Tibial nerve (tissue), 4 donors: ENCODE data around the gene ETV6. TPM values are rescaled to one million over a fixed set of nuclear protein-coding genes. Genes with fewer than 3 reads are reported as not detected.

Experiments used
- DNase-seq, 2 donors: peaks; one replicate each; pipeline ENCODE4 v3.0.0-alpha.2; 2019; ENCODE audit warnings: low spot score in 2 of 2
- H3K27ac ChIP-seq, 4 donors: fragments of 200-600 bp; sonication (generic) in 3 of 4; one replicate each; pipeline ENCODE4 v1.5.1; 2017 to 2019; ENCODE audit warnings: mild to moderate bottlenecking in 1 of 4
- H3K27me3 ChIP-seq, 2 donors: fragments of 200-600 bp; sonication (generic) in 1 of 2; one replicate each; pipeline versions ENCODE4 v1.5.1 to v1.6.0; 2017 to 2019
- H3K36me3 ChIP-seq, 3 donors: fragments of 200-600 bp; sonication (generic); one replicate each; pipeline ENCODE4 v1.5.1; 2018 to 2019
- H3K4me1 ChIP-seq, 4 donors: fragments of 200-600 bp; sonication (generic) in 3 of 4; one replicate each; pipeline ENCODE4 v1.5.1; 2017 to 2019
- H3K4me3 ChIP-seq, 4 donors: fragments of 200-600 bp; sonication (generic) in 3 of 4; one replicate each; pipeline ENCODE4 v1.5.1; 2017 to 2019; ENCODE audit warnings: mild to moderate bottlenecking in 1 of 4, moderate library complexity in 1 of 4
- H3K9me3 ChIP-seq, 4 donors: fragments of 200-600 bp; sonication (generic) in 3 of 4; one replicate each; pipeline ENCODE4 v1.5.1; 2017 to 2019
- EP300 ChIP-seq, 2 donors: sonication (generic); formaldehyde crosslinking; IDR thresholded peaks; one replicate each; pipeline ENCODE4 v1.6.1; 2017; ENCODE audit warnings: antibody characterized with exemption in 2 of 2, mild to moderate bottlenecking in 1 of 2
- POLR2A ChIP-seq, 2 donors: fragments of 450-650 bp; IDR thresholded peaks; one replicate each; pipeline ENCODE4 v1.6.1; 2017; ENCODE audit warnings: antibody characterized with exemption in 2 of 2, mild to moderate bottlenecking in 2 of 2, moderate library complexity in 2 of 2
- WGBS, 2 donors: methylation state at CpG; one replicate each; pipeline ENCODE4 v1.1.5; 2018; 5-methylcytosine and 5-hydroxymethylcytosine counted together
- total RNA-seq, 4 donors: library from RNA; depleted of rRNA; stranded (reverse); fragments of >200 nt; gene quantifications; one replicate each; pipeline ENCODE4 v1.1.0, GENCODE V29; 2016
- TF ChIP-seq, protein P1 (sequence below), 5 experiments: fragments of 200-600 bp in 3 of 5; fragments of 450-650 bp in 2 of 5; sonication (generic) in 3 of 5; IDR thresholded peaks; one replicate each; pipeline ENCODE4 v1.5.1; 2016 to 2019; ENCODE audit warnings: antibody characterized with exemption in 5 of 5, mild to moderate bottlenecking in 3 of 5, moderate library complexity in 2 of 5

ETV6 gene
- total RNA-seq, 4 donors from 2014 or later = 6.7 to 14.1 (median 8.3) TPM

DNA sequence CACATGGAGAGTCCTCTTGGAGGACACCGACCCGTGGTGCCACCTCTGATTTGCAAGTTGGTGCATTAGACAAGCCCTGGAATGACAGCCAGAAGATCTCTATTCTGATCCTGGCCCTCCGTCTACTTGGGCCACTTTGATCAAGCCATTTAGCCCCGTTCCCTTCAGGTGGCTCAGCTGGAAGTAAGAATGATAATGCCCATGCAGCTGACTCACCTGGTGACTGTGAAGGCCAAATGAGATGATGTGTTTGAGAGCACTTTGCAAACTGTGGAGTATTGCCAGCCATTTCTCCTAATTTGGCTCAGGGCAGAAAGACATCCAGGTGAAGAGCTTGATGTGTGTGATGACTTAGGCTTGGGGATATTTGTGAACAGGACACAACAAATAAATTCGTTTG, 165.9 kb downstream of the ETV6 start:
- Histone ChIP-seq H3K9me3 (no peaks in the 10 kb centered on the region), H3K27me3 (no peaks in the 10 kb centered on the region), H3K27ac (no peak overlapping the region), H3K4me3 (no peak overlapping the region), H3K4me1 (peaks cover 5 to 50% (median 33%) of the 10 kb centered on the region in 4 donors), H3K36me3 (no peaks in the 10 kb centered on the region)
- WGBS, 2 donors = 91 to 96% methylated on average over 5 of the region's 5 CpGs
- no peak for DNase-seq
- TF ChIP-seq EP300 (IDR thresholded peaks at IDR 0.05) = no peak
- TF ChIP-seq POLR2A (IDR thresholded peaks at IDR 0.05) = no peak

DNA sequence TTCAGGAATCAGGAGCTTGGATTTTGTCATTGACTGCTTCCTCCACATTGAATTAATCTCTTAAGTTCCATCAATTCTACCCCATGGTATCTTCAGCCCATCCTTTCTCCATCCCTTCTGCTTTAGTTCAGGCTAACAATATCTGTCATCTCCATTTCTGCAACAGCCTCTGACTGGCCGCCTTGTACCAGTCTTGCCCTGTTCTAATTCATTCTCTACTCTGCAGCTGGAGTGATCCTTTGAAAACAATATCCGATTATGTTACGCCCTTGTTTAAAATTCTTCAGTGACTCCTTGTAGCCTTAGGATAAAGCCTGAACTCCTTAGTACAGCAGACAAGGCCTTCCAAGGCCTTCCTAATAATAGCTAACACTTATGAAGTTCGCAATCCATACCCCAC, 170.2 kb downstream of the ETV6 start:
- no peak overlapping the region for H3K4me3 ChIP-seq
- TF ChIP-seq, protein P1, sequence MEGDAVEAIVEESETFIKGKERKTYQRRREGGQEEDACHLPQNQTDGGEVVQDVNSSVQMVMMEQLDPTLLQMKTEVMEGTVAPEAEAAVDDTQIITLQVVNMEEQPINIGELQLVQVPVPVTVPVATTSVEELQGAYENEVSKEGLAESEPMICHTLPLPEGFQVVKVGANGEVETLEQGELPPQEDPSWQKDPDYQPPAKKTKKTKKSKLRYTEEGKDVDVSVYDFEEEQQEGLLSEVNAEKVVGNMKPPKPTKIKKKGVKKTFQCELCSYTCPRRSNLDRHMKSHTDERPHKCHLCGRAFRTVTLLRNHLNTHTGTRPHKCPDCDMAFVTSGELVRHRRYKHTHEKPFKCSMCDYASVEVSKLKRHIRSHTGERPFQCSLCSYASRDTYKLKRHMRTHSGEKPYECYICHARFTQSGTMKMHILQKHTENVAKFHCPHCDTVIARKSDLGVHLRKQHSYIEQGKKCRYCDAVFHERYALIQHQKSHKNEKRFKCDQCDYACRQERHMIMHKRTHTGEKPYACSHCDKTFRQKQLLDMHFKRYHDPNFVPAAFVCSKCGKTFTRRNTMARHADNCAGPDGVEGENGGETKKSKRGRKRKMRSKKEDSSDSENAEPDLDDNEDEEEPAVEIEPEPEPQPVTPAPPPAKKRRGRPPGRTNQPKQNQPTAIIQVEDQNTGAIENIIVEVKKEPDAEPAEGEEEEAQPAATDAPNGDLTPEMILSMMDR (IDR thresholded peaks at IDR 0.05) = no peak
- no peak for TF ChIP-seq POLR2A (IDR thresholded peaks at IDR 0.05)
- TF ChIP-seq EP300 (IDR thresholded peaks at IDR 0.05) = no peak
- peaks cover 0 to 26% (median 11%) of the 10 kb centered on the region in 4 donors for H3K4me1 ChIP-seq
- DNase-seq = no peak
- no peaks in the 10 kb centered on the region for H3K36me3 ChIP-seq
- 75 to 83% methylated on average over 4 of the region's 4 CpGs for WGBS, 2 donors
- no peak overlapping the region for H3K27ac ChIP-seq
- H3K27me3 ChIP-seq = no peaks in the 10 kb centered on the region
- H3K9me3 ChIP-seq = no peaks in the 10 kb centered on the region

DNA sequence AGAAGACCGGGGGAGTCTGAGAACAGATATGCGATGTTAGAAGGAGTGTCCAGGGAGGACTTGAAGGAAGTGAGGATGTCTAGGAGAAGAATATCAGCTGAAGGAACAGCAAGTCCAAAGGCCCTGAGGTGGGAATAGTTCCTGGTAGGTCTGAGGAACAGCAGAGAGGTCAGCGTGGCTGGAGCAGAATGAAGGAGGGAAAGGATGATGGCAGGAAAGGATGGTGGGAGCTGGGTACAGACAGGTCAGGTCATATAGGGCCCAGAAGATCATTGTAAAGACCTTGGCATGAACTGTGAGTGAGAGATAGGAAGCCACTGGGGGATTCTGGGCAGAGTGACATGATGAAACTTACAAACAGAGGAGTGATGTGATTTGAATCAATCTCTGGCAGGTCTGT, 171.0 kb downstream of the ETV6 start:
- Histone ChIP-seq H3K27ac (no peak overlapping the region), H3K36me3 (no peaks in the 10 kb centered on the region), H3K4me3 (no peak overlapping the region), H3K27me3 (no peaks in the 10 kb centered on the region), H3K4me1 (peaks cover 0 to 21% (median 10%) of the 10 kb centered on the region in 4 donors), H3K9me3 (no peaks in the 10 kb centered on the region)
- DNase-seq = no peak
- WGBS, 2 donors = 91 to 98% methylated on average over 3 of the region's 3 CpGs
- TF ChIP-seq POLR2A (IDR thresholded peaks at IDR 0.05) (no peak), EP300 (IDR thresholded peaks at IDR 0.05) (no peak)
- TF ChIP-seq, protein P1 (IDR thresholded peaks at IDR 0.05) = no peak

DNA sequence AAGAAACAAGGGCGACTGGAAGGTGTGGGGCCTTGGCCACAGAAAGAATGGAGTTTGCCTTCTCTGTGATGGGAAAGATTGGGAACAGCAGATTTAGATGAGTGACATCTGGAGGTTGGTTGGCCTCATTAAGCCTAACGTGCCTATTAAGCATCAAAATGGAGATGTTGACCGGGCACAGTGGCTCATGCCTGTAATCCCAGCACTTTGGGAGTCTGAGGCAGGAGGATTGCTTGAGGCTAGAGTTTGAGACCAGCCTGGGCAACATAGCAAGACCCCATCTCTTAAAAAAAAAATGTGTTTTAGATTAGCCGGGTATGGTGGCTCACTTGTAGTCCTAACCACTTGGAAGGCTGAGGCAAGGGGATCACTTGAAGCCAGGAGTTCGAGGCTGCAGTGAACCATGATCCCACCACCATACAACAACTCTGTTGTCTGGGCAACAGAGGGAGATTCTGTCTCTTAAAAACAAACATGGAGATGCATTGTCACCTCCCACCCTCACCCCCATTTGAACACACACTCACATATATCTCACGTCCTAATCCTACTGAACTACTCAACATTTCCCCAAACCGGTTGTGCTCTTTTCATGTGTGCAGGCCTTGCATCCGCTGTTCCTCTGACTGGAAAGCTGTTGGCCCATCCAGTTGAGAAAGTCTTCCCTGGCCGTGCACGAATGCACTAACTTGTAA, 172.1 kb downstream of the ETV6 start:
- 90 to 94% methylated on average over 10 of the region's 10 CpGs for WGBS, 2 donors
- Histone ChIP-seq H3K27me3 (no peaks in the 10 kb centered on the region), H3K4me3 (no peak overlapping the region), H3K27ac (no peak overlapping the region), H3K4me1 (peaks cover 0 to 21% (median 11%) of the 10 kb centered on the region in 4 donors), H3K36me3 (no peaks in the 10 kb centered on the region), H3K9me3 (no peaks in the 10 kb centered on the region)
- no peak for TF ChIP-seq EP300 (IDR thresholded peaks at IDR 0.05)
- no peak for TF ChIP-seq POLR2A (IDR thresholded peaks at IDR 0.05)
- TF ChIP-seq, protein P1 (IDR thresholded peaks at IDR 0.05) = no peak
- no peak for DNase-seq

DNA sequence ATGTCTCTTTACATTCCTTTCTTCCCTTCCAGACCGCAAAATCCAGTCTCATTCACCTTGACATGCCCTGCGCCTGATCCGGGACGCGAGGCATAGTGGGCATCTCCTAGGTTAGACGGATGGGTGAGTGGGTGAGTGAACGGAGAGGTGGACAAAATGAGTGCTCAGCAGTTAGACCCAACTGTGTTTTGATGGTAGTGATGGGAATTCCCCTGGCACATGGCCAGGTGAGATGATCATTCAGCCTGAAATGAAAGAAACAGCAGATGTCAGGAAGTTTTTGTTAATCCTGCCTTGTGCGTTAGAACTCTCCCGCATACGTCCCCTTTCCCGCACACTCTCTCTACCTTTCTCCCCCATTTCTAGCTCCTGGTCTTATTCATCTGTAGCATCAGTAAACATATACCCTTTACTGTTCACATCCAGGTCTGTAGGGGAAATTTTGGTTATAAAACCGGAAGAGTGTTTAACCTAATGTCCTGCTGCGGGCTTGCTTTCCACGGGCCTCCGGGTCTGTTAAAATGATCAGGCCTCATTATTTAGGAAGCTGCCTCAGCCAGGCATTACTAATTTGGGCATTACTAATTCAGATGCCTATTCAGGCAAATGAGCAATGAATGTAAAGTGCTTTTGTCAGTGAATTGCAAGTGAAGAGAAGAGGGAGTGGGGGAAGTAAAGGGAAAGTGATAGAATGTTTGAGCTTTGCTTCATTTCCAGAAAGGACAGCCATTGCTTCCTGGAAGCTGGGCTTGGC, 172.8 kb downstream of the ETV6 start:
- TF ChIP-seq EP300 (IDR thresholded peaks at IDR 0.05) = no peak
- no peak for TF ChIP-seq POLR2A (IDR thresholded peaks at IDR 0.05)
- TF ChIP-seq, protein P1 (IDR thresholded peaks at IDR 0.05) = no peak
- 49 to 52% methylated on average over 15 of the region's 15 CpGs for WGBS, 2 donors
- no peak for DNase-seq

More for the DNA sequence above, 172.8 kb downstream of the ETV6 start:
- H3K4me1 ChIP-seq = peaks cover 0 to 21% (median 14%) of the 10 kb centered on the region in 4 donors
- H3K4me3 ChIP-seq = no peak overlapping the region
- H3K27ac ChIP-seq = peak overlapping the region in 2 of 4 donors; percentile 13 to 38
- H3K9me3 ChIP-seq = no peaks in the 10 kb centered on the region
- H3K36me3 ChIP-seq = no peaks in the 10 kb centered on the region
- no peaks in the 10 kb centered on the region for H3K27me3 ChIP-seq
